ENCODE results near the gene AXL.
"Not testable (repeated sequence)": the region's sequence is repeated elsewhere in the genome, so short reads cannot be mapped to it uniquely, and the experiment has no call there.

AXL gene

DNA sequence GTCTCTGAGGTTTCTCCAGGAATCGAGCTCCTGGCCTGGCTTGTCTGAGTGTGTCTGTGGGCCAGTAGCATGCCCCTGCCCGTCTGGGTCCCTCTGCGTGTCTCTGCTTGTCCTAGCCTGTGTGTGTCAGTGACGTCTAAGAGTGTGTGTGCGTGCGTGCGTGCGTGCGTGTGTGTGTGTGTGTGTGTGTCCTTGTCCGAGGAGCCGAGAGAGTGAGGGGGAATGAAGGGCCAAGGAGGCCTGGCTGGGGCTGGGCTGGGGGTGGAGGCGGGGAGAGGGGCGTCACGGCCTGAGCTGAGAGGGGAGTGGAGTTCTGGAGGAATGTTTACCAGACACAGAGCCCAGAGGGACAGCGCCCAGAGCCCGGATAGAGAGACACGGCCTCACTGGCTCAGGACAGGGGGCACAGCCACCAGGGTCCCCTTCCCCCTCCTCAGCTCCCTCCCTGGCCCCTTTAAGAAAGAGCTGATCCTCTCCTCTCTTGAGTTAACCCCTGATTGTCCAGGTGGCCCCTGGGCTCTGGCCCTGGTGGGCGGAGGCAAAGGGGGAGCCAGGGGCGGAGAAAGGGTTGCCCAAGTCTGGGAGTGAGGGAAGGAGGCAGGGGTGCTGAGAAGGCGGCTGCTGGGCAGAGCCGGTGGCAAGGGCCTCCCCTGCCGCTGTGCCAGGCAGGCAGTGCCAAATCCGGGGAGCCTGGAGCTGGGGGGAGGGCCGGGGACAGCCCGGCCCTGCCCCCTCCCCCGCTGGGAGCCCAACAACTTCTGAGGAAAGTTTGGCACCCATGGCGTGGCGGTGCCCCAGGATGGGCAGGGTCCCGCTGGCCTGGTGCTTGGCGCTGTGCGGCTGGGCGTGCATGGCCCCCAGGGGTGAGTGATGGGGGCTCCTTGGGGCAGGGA is at the start of gene AXL:
Gene AXL (plus strand): TSS at position 609 of the 893 bp plus-strand sequence. CDS start 170 bp downstream, at position 779.
- Mint-ChIP-seq H3K4me3 (no peak within 1 kb of the TSS), H3K9me3 (no peaks in the 10 kb centered on the region), H3K4me1 (peaks cover 9% of the 10 kb centered on the region), H3K36me3 (no peaks in the 10 kb centered on the region), H3K27ac (no peak within 1 kb of the TSS), H3K27me3 (peaks cover 88% of the 10 kb centered on the region)
- no peak for ATAC-seq

DNA sequence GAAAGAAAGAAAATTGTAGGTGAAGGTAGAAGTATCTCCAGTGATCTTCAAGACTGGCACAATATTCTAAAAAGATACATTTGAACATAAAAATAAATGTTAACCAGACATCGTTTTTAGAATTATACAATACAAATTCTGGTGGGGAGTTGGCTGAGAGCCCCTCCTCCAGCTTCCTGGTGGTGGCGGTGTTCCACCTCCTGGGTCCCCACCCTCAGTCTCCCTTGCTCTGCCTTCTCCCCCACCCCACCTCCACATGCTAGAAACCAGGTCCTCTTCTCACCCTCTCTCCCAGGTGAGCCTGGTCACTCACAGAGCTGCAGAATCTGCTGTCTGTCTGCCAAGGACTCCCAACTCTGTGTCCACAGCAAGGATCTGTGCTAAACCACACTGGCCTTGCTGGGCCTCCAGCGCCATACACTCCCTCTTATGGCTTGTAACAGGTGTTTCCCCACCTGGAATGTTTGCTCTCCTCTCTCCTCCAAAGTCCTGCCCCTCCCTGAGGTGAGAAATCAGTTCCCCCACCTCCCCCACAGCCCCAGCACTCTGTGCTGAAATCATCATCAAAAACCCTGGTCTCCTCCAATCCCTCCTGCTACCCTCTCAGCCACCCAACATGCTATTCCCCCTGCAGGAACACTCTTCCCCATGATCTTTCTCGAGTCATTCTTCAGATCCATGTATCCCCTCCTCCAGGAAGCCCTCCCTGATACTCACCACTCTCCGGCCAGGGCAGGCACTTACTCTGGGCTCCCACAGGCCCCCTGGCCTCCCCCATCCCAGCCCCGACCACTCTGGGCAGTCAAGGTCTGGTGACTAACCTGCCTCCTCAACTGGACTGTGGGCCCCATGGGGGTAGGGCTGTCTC is 46.5 kb upstream of the AXL start:
- H3K36me3 Mint-ChIP-seq: no peaks in the 10 kb centered on the region
- no peak overlapping the region for H3K4me3 Mint-ChIP-seq
- no peaks in the 10 kb centered on the region for H3K9me3 Mint-ChIP-seq
- peak; percentile 20 for ATAC-seq
- H3K4me1 Mint-ChIP-seq: peaks cover 8% of the 10 kb centered on the region
- no peak overlapping the region for H3K27ac Mint-ChIP-seq
- peaks cover 34% of the 10 kb centered on the region for H3K27me3 Mint-ChIP-seq

DNA sequence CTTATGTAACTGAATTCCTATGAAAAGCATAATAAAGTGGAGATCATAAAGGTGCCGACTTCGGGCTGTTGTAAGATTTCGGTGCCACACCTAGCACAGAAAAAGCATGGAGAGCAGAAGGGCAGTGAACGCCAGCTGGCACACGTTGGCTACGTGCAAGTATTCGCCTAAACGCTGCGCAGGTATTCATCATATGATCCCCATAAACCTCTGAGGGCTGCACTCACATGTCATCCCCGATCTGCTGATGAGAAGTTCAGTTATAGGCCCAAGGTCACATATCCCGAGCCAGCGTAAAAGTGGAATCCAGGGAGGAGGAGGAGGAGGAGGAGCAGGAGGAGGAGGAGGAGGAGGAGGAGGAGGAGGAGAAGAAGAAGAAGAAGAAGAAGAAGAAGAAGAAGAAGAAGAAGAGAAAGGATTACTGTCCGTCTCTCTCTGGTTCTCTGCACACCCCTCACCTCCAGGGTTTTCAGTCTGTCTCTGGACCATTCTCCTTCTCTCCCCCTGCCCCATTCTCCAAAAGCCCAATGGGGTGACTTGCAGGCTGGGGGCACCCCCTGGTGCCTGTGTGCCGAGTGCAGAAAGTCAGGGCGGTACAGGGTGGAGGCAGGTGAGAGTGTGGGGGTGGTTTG is 44.6 kb upstream of the AXL start:
- Mint-ChIP-seq H3K4me1 (peaks cover 8% of the 10 kb centered on the region), H3K36me3 (no peaks in the 10 kb centered on the region), H3K27me3 (peaks cover 25% of the 10 kb centered on the region), H3K9me3 (no peaks in the 10 kb centered on the region), H3K4me3 (no peak overlapping the region), H3K27ac (no peak overlapping the region)
- no peak for ATAC-seq

DNA sequence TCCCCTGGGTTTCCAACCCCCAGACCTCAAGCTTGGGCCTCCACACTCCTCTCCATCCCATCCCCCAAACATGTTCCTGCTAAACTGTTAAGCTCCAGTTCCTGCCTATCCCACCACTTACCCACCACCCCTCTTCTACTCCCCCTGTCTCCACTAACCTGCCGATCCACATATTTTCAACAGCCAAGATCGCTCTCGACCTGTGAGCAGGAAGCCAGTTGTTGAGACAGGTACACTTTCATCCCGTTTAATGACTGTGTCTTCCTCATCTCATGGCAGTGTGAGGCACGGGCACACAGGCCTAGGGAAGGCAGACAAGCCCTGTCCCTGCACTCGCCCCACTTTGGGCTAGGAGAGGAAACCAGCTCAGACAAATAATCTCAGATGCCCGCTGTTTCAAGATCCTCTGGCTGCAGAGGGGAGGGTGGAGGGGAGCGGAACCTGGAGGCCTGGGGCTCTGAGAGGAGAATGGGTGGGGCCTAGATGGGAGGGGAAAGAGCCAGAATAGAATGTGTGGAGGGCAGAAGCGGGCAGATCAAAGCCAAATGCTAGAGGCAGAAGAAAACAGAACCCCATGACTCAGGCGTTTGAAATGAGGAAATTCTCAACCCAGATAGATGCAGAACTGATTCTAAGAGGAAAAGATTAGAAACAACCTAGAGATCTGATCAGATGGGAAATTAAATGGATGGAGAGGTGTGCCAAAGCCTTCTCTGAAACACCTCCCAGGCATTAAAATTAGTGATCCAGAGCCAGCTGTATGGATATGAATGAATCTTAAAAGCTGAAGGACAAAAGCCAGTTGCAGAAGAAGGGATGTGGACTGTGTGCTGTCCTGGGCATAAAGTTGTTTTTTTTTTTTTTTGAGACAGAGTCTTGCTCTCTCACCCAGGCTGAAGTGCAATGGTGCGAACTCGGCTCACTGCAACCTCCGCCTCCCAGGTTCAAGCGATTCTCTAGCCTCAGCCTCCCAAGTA is 42.9 kb upstream of the AXL start:
- Mint-ChIP-seq H3K27me3 (peaks cover 24% of the 10 kb centered on the region), H3K27ac (no peak overlapping the region), H3K36me3 (no peaks in the 10 kb centered on the region), H3K4me3 (no peak overlapping the region), H3K4me1 (peaks cover 8% of the 10 kb centered on the region), H3K9me3 (no peaks in the 10 kb centered on the region)
- peak; percentile 43 for ATAC-seq

DNA sequence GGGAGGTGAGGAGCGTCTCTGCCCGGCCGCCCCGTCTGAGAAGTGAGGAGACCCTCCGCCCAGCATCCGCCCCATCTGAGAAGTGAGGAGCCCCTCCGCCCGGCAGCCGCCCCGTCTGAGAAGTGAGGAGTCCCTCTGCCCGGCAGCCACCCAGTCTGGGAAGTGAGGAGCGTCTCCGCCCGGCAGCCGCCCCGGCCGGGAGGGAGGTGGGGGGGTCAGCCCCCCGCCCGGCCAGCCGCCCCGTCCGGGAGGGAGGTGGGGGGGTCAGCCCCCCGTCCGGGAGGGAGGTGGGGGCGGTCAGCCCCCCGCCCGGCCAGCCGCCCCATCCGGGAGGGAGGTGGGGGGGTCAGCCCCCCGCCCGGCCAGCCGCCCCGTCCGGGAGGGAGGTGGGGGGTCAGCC is 38.9 kb upstream of the AXL start:
- not testable (repeated sequence) for H3K4me1 Mint-ChIP-seq, H3K4me3 Mint-ChIP-seq, ATAC-seq, H3K36me3 Mint-ChIP-seq, H3K27ac Mint-ChIP-seq, H3K9me3 Mint-ChIP-seq
- peaks cover 11% of the 10 kb centered on the region for H3K27me3 Mint-ChIP-seq

DNA sequence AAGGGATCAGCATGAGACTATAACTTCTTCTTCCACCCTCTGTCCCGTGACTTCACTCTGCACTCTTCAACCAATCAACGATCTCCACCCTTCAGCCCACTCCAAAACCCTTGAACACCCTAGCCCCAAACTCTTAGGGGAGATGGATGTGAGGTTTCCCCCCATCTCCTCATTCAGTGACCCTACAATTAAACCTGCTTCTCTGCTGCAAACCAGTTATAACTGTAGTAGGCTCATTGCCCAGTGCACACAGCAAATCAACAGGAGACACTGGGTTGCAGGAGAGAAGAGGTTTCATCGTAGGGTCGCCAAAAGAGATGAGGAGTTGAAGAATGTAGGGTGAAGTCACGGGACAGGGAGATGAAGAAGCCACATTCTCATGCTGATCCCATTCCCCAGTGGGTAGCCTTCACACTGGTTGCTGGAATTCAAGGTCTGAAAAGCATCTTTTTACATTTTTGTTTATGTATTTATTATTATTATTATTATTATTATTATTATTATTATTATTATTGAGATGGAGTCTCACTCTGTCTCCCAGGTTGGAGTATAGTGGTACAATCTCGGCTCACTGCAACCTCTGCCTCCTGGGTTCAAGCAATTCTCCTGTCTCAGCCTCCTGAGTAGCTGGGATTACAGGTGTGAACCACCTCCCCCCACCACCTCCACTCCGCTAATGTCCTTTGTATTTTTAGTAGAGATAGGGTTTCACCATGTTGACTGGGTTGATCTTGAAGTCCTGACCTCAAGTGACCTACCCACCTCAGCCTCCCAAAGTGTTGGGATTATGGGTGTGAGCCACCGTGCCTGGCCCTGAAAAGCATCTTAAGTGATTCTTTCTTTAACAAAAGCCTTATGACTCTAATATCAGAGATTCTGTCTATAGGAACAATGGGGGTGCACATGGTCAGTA is 31.8 kb upstream of the AXL start:
- Mint-ChIP-seq H3K27me3 (peaks cover 42% of the 10 kb centered on the region), H3K4me1 (no peaks in the 10 kb centered on the region), H3K36me3 (no peaks in the 10 kb centered on the region), H3K4me3 (no peak overlapping the region), H3K9me3 (no peaks in the 10 kb centered on the region), H3K27ac (no peak overlapping the region)
- no peak for ATAC-seq

DNA sequence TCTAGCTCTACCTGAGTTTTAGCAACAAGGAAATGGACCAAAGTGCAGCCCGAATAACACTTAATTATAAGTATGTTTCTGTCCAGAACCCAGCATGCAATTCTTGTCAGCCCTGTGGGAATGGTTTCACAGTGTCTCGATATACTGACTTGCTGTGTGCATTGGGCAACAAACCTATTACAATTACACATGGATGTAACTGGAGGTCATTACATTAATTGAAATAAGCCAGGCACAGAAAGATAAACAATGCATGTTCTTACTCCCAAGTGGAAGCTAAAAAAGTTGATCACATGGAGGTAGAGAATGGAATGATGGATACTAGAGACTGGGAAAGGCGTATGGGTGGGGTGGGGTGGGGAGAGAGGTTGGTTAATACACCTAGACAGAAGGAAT is 31.1 kb upstream of the AXL start:
- H3K36me3 Mint-ChIP-seq: no peaks in the 10 kb centered on the region
- H3K4me1 Mint-ChIP-seq: peaks cover 6% of the 10 kb centered on the region
- peaks cover 46% of the 10 kb centered on the region for H3K27me3 Mint-ChIP-seq
- no peak overlapping the region for H3K27ac Mint-ChIP-seq
- no peak for ATAC-seq
- no peak overlapping the region for H3K4me3 Mint-ChIP-seq
- no peaks in the 10 kb centered on the region for H3K9me3 Mint-ChIP-seq

DNA sequence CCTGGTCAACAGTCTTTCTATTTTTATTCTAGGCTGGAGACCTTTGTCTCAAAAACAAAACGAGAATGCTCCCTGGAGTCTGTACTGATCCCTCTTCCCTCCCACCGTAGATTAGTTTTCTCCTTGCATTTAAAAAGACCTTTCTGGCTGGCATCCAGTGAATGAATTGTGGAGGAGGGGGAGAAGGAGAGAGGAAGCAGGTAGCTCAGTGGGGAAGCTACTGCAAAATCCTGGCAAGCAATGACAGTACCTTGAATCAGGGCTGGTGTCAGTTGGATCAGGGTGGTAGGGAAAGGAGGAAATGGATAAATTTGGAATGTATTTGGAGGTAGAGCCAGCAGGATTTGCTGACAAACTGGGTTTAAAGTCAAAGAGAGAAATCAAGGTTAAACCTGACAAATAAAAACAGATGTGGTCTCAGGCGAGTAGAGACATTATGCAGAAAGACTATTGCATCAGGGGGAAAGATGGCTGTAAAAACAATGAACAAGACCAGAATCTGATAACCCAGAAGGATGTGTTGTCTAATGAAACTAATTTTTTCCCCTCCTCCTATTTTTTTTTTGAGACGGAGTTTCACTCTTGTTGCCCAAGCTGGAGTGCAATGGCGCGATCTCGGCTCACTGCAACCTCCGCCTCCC is 29.5 kb upstream of the AXL start:
- ATAC-seq: no peak
- Mint-ChIP-seq H3K27ac (no peak overlapping the region), H3K4me1 (peaks cover 16% of the 10 kb centered on the region), H3K4me3 (no peak overlapping the region), H3K36me3 (no peaks in the 10 kb centered on the region), H3K27me3 (peaks cover 53% of the 10 kb centered on the region), H3K9me3 (no peaks in the 10 kb centered on the region)

DNA sequence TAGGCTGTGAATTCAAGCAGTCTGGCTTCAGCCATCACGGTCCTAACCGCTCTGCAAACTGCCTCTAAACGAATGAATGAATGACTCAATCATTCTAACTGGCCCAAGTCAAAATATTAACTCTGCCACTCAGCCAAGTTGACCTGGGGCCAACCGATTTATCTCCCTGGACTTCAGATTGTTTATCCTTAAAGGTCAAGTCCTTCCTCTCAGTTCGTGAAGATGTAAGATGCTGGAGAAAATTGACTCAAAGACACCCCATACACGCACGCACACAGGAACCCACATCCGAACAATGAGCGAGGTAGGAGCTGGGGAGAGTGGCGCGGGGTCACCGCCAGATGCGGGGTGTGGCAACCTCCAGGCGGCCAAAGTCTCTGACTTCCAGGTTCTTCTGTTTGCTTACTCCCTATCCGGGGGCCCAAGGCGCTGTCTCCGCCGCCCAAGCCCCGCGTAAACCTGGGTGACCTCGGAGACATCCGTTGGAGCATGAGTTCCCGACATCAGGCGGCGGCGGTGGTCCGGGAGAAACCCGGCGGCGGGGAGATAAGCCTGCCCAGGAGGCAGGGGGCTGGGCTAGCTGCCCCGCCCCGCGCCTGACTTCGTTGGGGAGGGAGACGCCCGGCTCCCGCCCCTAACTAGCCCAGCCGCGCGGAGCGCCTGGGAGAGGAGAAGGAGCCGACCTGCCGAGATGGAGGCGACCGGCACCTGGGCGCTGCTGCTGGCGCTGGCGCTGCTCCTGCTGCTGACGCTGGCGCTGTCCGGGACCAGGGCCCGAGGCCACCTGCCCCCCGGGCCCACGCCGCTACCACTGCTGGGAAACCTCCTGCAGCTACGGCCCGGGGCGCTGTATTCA is 26.2 kb upstream of the AXL start, which contains the start of gene CYP2S1:
Gene CYP2S1 (plus strand): TSS at position 646 of the 856 bp plus-strand sequence. CDS start 46 bp downstream, at position 692.
- Mint-ChIP-seq H3K27me3 (peaks cover 69% of the 10 kb centered on the region), H3K36me3 (no peaks in the 10 kb centered on the region), H3K4me3 (no peak within 1 kb of the TSS), H3K9me3 (no peaks in the 10 kb centered on the region), H3K27ac (no peak within 1 kb of the TSS), H3K4me1 (peaks cover 25% of the 10 kb centered on the region)
- no peak for ATAC-seq

DNA sequence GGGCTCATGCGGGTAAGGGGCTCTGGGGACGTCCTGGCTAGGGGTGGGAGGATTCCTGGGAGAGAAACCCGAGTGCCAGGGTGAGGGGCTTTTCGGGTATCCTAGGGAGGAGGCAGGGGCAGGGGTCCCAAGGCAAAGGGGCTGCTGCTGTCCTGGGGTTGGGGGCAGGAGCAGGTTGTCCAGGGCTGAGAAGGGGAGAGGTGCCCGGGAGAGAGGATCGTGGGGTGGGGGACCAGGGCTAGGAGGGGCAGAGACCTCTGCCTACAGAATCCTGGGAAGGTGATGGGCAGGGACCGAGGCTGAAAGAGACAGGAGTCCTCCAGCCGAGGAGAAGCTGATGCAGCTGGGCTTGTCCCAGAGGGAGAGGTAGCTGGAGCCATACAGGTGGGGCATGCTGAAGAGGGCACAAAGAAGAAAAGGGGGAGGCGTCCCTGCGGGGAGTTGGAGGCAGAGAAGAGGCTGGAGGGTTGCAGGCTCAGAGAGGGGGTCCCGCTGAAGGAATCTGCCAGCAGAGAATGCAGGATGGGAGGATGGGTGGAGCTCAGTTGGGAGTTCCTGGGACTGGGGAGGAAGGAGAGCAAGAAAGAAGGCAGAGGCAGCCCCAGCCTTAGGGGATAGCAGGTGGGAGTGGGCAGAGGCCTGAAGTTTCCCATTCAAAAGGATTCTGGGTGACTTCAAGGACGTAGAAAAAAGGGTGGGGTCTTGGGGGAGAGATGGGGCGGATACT is 25.4 kb upstream of the AXL start:
- no peak overlapping the region for H3K27ac Mint-ChIP-seq
- no peak for ATAC-seq
- peaks cover 25% of the 10 kb centered on the region for H3K4me1 Mint-ChIP-seq
- peaks cover 77% of the 10 kb centered on the region for H3K27me3 Mint-ChIP-seq
- no peaks in the 10 kb centered on the region for H3K36me3 Mint-ChIP-seq
- no peaks in the 10 kb centered on the region for H3K9me3 Mint-ChIP-seq
- no peak overlapping the region for H3K4me3 Mint-ChIP-seq

DNA sequence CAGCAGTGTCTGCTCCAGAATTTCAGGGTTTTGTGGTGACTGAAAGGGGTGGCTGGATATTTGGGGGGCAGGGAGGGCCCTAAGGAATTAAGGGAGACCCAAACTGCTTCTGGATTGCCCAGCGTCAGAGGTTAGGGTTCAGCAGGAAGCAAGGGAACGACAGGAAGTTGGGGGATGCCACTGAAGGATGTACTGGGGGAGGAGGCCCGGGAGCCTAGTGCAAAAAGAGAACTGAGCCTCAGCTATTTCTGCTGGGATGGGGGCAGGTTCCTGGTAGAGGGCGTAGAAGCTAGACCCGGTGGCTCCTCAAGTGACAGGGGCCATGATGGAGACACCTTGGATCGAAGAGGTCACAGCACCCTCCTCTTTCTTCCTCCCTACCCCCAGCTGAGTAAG is 24.9 kb upstream of the AXL start:
- no peak overlapping the region for H3K4me3 Mint-ChIP-seq
- no peaks in the 10 kb centered on the region for H3K9me3 Mint-ChIP-seq
- peaks cover 25% of the 10 kb centered on the region for H3K4me1 Mint-ChIP-seq

More for the DNA sequence above, 24.9 kb upstream of the AXL start:
- H3K27ac Mint-ChIP-seq: no peak overlapping the region
- H3K27me3 Mint-ChIP-seq: peaks cover 80% of the 10 kb centered on the region
- H3K36me3 Mint-ChIP-seq: no peaks in the 10 kb centered on the region
- no peak for ATAC-seq

All from stimulated activated memory B cell treated with anti-CD40 and anti-IgM and Interleukin-4, amounts not matched to agents 10 μg/mL and 1 μg/mL and 100 μg/mL, for 72 hours (primary cell).